Measurements from ENCODE around the gene KCNMA1.

The KCNMA1 gene

GRCh38 chr10:77268721-77269120 lies 368.9 kb downstream of the KCNMA1 start:
- no peak for DNase-seq (ENCODE audit: low spot score)

GRCh38 chr10:77267703-77268675 lies 369.6 kb downstream of the KCNMA1 start:
- DNase-seq (ENCODE audit: low spot score) = no peak

GRCh38 chr10:77266242-77266641 lies 371.4 kb downstream of the KCNMA1 start:
- DNase-seq (ENCODE audit: low spot score) = no peak

GRCh38 chr10:77264527-77264926 lies 373.1 kb downstream of the KCNMA1 start:
- no peak for DNase-seq (ENCODE audit: low spot score)

GRCh38 chr10:77264107-77264506 lies 373.5 kb downstream of the KCNMA1 start:
- peak; percentile 16 for DNase-seq (ENCODE audit: low spot score)

- DNase-seq (ENCODE audit: low spot score) = no peak
These were observed 373.9 kb downstream of the KCNMA1 start for GRCh38 chr10:77263700-77264099.

- DNase-seq (ENCODE audit: low spot score) = no peak
These were observed 376.5 kb downstream of the KCNMA1 start for GRCh38 chr10:77261146-77261545.

- no peak for DNase-seq (ENCODE audit: low spot score)
These were observed 378.3 kb downstream of the KCNMA1 start for GRCh38 chr10:77259171-77259874.

- DNase-seq (ENCODE audit: low spot score) = no peak
These were observed 381.3 kb downstream of the KCNMA1 start for GRCh38 chr10:77256346-77256745.

- no peak for DNase-seq (ENCODE audit: low spot score)
These were observed 384.0 kb downstream of the KCNMA1 start for GRCh38 chr10:77253556-77254064.

GRCh38 chr10:77253147-77253545 lies 384.5 kb downstream of the KCNMA1 start:
- no peak for DNase-seq (ENCODE audit: low spot score)

- DNase-seq (ENCODE audit: low spot score) = no peak
These were observed 385.0 kb downstream of the KCNMA1 start for GRCh38 chr10:77252380-77253146.

- DNase-seq (ENCODE audit: low spot score) = peak; percentile 20
These were observed 386.2 kb downstream of the KCNMA1 start for GRCh38 chr10:77251297-77252013.

- no peak for DNase-seq (ENCODE audit: low spot score)
These were observed 387.6 kb downstream of the KCNMA1 start for GRCh38 chr10:77249901-77250459.

- no peak for DNase-seq (ENCODE audit: low spot score)
These were observed 389.4 kb downstream of the KCNMA1 start for GRCh38 chr10:77248104-77248790.

GRCh38 chr10:77247031-77247990 lies 390.3 kb downstream of the KCNMA1 start:
- no peak for DNase-seq (ENCODE audit: low spot score)

GRCh38 chr10:77245953-77246352 lies 391.7 kb downstream of the KCNMA1 start:
- DNase-seq (ENCODE audit: low spot score) = no peak

GRCh38 chr10:77244746-77245145 lies 392.9 kb downstream of the KCNMA1 start:
- no peak for DNase-seq (ENCODE audit: low spot score)

GRCh38 chr10:77244286-77244685 lies 393.3 kb downstream of the KCNMA1 start:
- DNase-seq (ENCODE audit: low spot score) = no peak

Measured in germinal center (tissue), 1 donor.